C4-2B (cell line): ENCODE results near the gene ZER1.
A peak's percentile ranks its signal among the peaks of the same experiment; 100 is the strongest.
"Not testable (repeated sequence)": the region's sequence is repeated elsewhere in the genome, so short reads cannot be mapped to it uniquely, and the experiment has no call there.

Experiments used
- H3K27ac ChIP-seq: fragments of 450-650 bp; 2 replicates; pipeline ENCODE4 v1.5.1; 2017
- ZFX ChIP-seq: fragments of 450-650 bp; IDR thresholded peaks from 2 replicates; pipeline ENCODE4 v1.6.1; 2017
- TF ChIP-seq, protein P1 (sequence below): fragments of 450-650 bp; conservative IDR thresholded peaks from 2 replicates; pipeline ENCODE4 v1.5.1; 2017; ENCODE audit warnings: mild to moderate bottlenecking

Gene ZER1

DNA sequence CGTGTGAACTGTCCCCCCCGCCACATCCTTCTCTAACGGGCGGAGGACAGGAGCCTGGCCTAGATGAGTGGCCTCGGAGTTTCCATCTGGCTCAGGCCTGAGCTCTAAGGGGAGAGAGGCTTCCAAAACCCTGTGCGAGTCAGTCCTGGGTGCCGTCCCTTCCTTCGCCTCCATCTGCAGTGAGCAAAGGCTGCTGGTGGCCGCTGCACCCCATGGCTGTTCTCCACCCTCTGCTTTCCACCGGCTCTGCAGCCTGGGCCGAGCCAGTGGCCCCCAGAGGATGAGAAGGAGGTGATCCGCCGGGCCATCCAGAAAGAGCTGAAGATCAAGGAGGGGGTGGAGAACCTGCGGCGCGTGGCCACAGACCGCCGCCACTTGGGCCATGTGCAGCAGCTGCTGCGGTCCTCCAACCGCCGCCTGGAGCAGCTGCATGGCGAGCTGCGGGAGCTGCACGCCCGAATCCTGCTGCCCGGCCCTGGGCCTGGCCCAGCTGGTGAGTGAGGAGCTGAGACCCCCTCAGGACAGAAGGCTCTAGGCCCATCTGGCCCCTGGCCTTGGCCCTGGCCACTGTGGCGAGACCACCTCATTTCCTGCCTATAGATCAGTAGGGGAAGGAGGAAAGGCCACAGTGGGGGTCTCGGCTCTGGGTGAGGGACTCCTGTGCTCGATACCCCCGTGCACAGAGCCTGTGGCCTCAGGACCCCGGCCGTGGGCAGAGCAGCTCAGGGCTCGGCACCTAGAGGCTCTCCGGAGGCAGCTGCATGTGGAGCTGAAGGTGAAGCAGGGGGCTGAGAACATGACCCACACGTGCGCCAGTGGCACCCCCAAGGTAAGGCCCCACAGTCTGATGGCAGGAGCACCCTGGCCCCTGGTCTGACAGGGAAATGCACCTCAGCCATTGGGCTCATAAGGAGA lies 66.4 kb downstream of the ZER1 start:
- H3K27ac ChIP-seq, result no peak overlapping the region
- TF ChIP-seq ZFX, result no peak
- TF ChIP-seq, protein P1, sequence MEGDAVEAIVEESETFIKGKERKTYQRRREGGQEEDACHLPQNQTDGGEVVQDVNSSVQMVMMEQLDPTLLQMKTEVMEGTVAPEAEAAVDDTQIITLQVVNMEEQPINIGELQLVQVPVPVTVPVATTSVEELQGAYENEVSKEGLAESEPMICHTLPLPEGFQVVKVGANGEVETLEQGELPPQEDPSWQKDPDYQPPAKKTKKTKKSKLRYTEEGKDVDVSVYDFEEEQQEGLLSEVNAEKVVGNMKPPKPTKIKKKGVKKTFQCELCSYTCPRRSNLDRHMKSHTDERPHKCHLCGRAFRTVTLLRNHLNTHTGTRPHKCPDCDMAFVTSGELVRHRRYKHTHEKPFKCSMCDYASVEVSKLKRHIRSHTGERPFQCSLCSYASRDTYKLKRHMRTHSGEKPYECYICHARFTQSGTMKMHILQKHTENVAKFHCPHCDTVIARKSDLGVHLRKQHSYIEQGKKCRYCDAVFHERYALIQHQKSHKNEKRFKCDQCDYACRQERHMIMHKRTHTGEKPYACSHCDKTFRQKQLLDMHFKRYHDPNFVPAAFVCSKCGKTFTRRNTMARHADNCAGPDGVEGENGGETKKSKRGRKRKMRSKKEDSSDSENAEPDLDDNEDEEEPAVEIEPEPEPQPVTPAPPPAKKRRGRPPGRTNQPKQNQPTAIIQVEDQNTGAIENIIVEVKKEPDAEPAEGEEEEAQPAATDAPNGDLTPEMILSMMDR, result no peak

- no peak overlapping the region for H3K27ac ChIP-seq
These were observed 67.4 kb downstream of the ZER1 start for GRCh38 chr9:128704356-128704670.

GRCh38 chr9:128703616-128704355 lies 67.9 kb downstream of the ZER1 start:
- TF ChIP-seq, protein P1, result no peak
- no peak for TF ChIP-seq ZFX
- H3K27ac ChIP-seq, result no peak overlapping the region

More at GRCh38 chr9:128704356-128704670, 67.4 kb downstream of the ZER1 start:
- no peak for TF ChIP-seq ZFX
- TF ChIP-seq, protein P1, result no peak

DNA sequence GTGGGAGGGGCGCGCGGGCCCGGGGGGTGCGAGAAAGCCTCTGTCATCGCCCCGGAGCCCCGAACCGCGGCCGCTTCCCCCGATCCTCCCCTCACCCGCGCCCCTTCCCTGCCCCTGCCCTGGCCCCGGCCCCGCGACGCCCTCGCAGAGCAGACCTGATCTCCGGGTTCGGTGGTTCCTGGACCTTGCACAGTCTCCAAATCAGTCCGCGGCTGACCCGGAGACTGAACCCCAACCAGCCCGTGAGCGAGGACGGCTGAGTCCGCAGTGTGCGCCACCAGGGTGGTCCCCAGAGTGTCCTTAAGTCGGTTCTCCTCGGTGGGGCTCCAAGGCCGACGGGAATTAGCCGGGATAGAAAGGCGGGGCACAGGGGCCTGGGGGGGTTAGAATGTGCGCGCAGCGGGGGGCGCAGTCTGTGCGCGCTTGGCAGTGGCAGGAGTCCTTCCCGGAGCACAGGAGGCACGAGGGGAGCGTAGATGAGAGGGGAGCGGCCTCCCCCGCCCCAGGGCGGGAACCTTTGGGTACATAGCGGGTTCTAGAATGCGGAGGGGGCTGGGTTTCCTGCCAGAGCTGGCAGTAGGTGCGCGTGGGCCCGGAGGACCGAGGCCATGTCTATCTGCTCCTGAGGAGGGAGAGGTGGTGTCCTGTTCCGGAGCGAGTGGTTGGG lies 68.6 kb downstream of the ZER1 start:
- peak overlapping the region; percentile 70 for H3K27ac ChIP-seq

DNA sequence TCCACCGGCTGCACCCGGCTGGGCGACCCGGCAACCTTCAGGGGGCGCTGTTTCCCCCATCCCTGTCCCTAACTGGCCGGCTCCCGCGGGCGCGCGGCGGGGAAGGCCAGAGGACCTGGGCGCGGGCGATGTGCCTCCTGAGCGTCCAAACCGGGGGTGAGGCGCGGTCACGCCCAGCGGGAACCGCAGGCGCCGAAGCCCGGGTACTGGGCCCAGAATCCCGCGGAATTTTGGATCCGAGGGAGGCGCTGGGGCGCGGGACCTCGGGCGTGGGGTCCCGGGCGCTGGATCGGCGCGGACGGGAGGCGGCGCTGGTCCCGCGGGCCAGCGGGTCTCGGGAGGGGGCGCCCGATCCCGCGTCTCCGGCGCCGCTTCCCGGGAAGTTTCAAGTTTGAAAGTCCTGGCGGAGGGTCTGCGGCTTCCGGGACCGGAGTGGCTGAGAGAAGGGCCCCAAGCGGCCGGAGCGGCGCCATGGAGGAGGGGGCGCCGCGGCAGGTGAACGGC lies 69.2 kb downstream of the ZER1 start, which contains the start of gene PKN3:
TSS of gene PKN3 (plus strand) at position 59 of the 504 bp plus-strand sequence. CDS start at position 472, 413 bp downstream.
- TF ChIP-seq, protein P1, result peak; percentile 99
- TF ChIP-seq ZFX, result peak; percentile 45; the same call in 1 of the 2 replicates
- H3K27ac ChIP-seq, result peak within 1 kb of the TSS; percentile 70

More for the DNA sequence above, 68.6 kb downstream of the ZER1 start:
- no peak for TF ChIP-seq ZFX
- TF ChIP-seq, protein P1, result no peak; the same call in 1 of the 2 replicates

DNA sequence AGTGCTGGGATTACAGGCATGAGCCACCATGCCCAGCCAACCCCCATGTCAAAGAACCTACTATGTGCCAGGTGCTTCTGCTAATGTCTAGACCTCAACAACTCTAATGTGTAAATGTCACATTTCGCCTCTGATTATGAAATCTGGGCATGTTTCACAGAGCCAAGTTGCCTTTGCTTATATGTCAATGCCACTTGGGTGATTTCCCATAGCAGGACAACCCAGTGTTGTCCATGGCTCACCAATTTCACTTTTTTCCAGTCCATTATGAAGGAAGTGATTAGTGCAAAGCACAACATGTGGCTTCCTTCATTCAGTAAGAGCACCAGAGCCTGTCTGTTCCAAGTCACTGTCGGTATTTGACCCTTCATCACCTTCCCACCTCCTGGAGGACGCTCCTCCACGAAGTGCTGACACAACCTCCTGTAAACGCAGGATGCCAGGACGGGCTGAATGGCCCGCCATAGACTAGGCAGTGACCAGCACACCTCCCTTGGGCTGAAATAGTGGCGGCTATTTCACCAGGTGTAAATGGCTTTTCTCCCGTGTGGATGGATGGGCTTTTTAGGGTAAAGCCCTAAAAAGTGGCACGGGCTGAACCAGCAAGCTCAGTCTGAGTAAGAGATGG lies 70.4 kb downstream of the ZER1 start:
- TF ChIP-seq, protein P1, result no peak
- no peak for TF ChIP-seq ZFX
- H3K27ac ChIP-seq, result no peak overlapping the region

GRCh38 chr9:128699096-128699795 lies 72.5 kb downstream of the ZER1 start:
- not testable (repeated sequence) for H3K27ac ChIP-seq
